Muscle layer of duodenum (tissue), 2 donors: ENCODE measurements around the gene AP3D1.
"Not testable (repeated sequence)": the region's sequence is repeated elsewhere in the genome, so short reads cannot be mapped to it uniquely, and the experiment has no call there.

Experiments used
- H3K27ac ChIP-seq: one replicate; pipeline ENCODE4 v1.7.0; 2013; ENCODE audit warnings: mild to moderate bottlenecking, low read length
- H3K27me3 ChIP-seq: one replicate; pipeline ENCODE4 v1.7.0; 2013; ENCODE audit warnings: low read depth, mild to moderate bottlenecking, control low read depth, low read length
- H3K36me3 ChIP-seq, 2 donors: one replicate each; pipeline ENCODE4 v1.7.0; 2013; ENCODE audit warnings: low read length in 2 of 2, control low read depth in 1 of 2, mild to moderate bottlenecking in 1 of 2; ENCODE audit not compliant: insufficient read depth in 2 of 2, control insufficient read depth in 1 of 2
- H3K4me1 ChIP-seq, 2 donors: one replicate each; pipeline ENCODE4 v1.7.0; 2013; ENCODE audit warnings: low read length in 2 of 2, mild to moderate bottlenecking in 2 of 2, control low read depth in 1 of 2, moderate library complexity in 1 of 2; ENCODE audit not compliant: insufficient read depth in 2 of 2, control insufficient read depth in 1 of 2
- H3K4me3 ChIP-seq, 2 donors: one replicate each; pipeline ENCODE4 v1.7.0; 2013; ENCODE audit warnings: low read length in 2 of 2, low read depth in 1 of 2, mild to moderate bottlenecking in 1 of 2
- H3K9me3 ChIP-seq, 2 donors: one replicate each; pipeline ENCODE4 v1.7.0; 2013; ENCODE audit warnings: low read length in 2 of 2, control low read depth in 1 of 2, mild to moderate bottlenecking in 1 of 2; ENCODE audit not compliant: control insufficient read depth in 1 of 2
- donor health status: healthy.

Gene AP3D1

GRCh38 chr19:2086695-2087620 is 64.4 kb downstream of the AP3D1 start:
- peaks cover 0 to 17% of the 10 kb centered on the region in 2 donors for H3K36me3 ChIP-seq
- H3K27ac ChIP-seq = peak overlapping the region; percentile 31
- not testable (repeated sequence) for H3K27me3 ChIP-seq, H3K4me3 ChIP-seq, H3K9me3 ChIP-seq
- H3K4me1 ChIP-seq = peaks cover 7 to 52% of the 10 kb centered on the region in 2 donors

DNA sequence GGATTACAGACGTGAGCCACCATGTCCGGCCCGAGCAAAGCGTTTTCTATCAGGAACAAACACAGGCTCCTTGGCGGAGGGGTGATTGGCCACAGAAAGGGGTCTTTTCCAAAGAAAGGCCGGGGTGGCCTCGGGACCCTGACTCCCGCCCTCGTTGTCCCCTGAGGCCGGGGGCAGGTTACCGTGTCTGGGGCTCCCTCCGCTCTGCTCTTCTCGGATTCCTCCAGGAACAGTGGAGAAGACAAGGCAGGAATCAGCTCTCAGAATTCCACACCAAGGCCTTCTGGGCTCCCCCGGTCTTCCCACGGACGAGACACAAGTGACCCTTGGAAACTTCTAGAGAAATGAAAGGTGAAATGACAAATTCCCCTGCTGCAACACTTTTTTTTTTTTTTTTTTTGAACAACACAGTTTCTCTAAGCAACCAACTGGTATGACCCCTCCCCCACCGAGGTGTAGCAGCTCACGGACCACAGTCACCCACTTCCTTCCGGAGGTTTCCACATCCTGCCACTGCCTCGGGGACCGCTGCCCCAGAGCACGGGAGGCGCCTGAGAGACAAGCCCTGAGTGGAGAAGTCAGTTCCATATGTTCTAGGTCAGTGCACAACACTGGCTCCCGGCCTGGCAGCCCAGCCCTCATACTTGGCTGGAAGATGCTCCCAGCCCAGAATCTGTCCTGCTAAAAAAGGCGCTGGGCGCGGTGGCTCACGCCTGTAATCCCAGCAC is 66.2 kb downstream of the AP3D1 start:
- Histone ChIP-seq H3K36me3 (peaks cover 0 to 21% of the 10 kb centered on the region in 2 donors), H3K9me3 (no peaks in the 10 kb centered on the region), H3K27me3 (no peaks in the 10 kb centered on the region), H3K4me3 (peak overlapping the region; percentile 33 to 38), H3K4me1 (peaks cover 0 to 44% of the 10 kb centered on the region in 2 donors), H3K27ac (peak overlapping the region; percentile 54)

GRCh38 chr19:2083174-2083854 is 68.1 kb downstream of the AP3D1 start:
- peak overlapping the region; percentile 51 for H3K27ac ChIP-seq
- peaks cover 0 to 38% of the 10 kb centered on the region in 2 donors for H3K4me1 ChIP-seq
- H3K9me3 ChIP-seq = no peaks in the 10 kb centered on the region
- H3K36me3 ChIP-seq = peaks cover 0 to 38% of the 10 kb centered on the region in 2 donors
- H3K27me3 ChIP-seq = no peaks in the 10 kb centered on the region
- peak overlapping the region; percentile 33 to 53 for H3K4me3 ChIP-seq

DNA sequence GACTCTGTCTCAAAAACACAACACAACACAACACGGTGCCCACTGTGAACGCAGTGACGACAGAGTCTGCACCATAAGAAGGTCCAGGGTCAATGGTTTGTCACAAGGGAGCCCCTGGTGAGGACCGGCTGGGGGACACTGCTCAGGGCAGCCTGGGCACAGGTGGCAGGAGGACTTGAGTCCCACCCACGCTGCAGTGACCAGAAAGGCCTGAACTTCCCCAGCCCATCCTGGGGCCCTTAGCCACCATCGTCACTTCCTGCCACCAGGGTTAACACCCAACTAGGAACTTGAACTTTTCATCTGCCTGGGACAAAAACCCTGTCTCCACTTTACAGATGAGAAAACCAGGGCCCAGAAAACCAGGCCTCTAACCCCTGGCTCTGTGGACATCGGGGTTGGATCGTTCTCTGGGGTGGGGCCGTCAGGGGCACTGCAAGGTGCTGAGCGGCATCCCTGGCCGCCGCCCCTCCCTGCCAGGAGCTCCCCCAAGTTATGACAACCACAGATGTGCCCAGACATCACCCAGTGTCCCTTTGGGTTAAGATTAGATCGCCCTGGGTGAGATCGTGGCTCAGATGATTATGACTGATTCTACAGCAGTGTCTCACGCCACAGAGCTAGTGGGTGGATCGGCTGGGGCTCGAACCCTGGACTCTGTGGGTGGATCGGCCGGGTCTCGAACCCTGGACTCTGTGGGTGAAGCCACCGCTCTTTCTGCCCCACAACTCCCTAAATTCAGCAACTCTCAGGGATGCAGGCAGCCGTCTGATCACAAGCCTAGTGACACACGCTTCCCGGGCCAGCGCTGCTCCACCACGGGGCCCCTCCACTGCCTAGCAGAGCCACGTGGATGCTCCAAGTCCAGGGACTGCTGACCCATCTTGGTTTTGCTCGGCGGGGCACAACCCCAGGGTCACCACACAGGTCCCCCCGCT is 69.2 kb downstream of the AP3D1 start:
- Histone ChIP-seq H3K4me1 (peaks cover 0 to 31% of the 10 kb centered on the region in 2 donors), H3K9me3 (no peaks in the 10 kb centered on the region), H3K27ac (no peak overlapping the region), H3K36me3 (peaks cover 0 to 50% of the 10 kb centered on the region in 2 donors), H3K27me3 (no peaks in the 10 kb centered on the region), H3K4me3 (no peak overlapping the region)

GRCh38 chr19:2080336-2080988 is 70.9 kb downstream of the AP3D1 start:
- Histone ChIP-seq H3K36me3 (peaks cover 7 to 64% of the 10 kb centered on the region in 2 donors), H3K27ac (no peak overlapping the region), H3K4me1 (peaks cover 0 to 30% of the 10 kb centered on the region in 2 donors), H3K4me3 (no peak overlapping the region), H3K27me3 (no peaks in the 10 kb centered on the region), H3K9me3 (no peaks in the 10 kb centered on the region)

DNA sequence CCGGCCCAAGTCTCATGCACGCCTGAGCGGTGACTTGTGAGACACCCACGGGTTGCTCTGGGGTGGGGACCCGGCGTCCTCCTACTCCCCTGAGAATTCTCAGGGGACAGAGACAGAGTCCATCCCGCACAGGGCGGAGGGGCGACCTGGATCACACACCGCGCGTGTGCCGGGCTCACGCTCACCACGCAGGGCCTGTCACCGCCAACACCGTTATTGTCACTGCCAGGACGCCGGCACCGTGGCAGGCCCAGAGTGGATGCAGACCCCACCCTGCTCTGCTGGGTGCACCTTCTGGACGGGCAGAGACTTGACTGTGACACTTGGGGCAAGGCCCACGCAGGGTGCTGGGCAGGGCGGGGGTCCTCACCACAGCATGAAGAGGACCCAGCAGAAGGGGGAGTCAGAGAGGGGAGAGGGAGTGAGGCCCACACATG is 71.5 kb downstream of the AP3D1 start:
- Histone ChIP-seq H3K4me3 (no peak overlapping the region), H3K9me3 (no peaks in the 10 kb centered on the region), H3K27ac (no peak overlapping the region), H3K36me3 (peaks cover 11 to 67% of the 10 kb centered on the region in 2 donors), H3K27me3 (no peaks in the 10 kb centered on the region), H3K4me1 (peaks cover 0 to 26% of the 10 kb centered on the region in 2 donors)

DNA sequence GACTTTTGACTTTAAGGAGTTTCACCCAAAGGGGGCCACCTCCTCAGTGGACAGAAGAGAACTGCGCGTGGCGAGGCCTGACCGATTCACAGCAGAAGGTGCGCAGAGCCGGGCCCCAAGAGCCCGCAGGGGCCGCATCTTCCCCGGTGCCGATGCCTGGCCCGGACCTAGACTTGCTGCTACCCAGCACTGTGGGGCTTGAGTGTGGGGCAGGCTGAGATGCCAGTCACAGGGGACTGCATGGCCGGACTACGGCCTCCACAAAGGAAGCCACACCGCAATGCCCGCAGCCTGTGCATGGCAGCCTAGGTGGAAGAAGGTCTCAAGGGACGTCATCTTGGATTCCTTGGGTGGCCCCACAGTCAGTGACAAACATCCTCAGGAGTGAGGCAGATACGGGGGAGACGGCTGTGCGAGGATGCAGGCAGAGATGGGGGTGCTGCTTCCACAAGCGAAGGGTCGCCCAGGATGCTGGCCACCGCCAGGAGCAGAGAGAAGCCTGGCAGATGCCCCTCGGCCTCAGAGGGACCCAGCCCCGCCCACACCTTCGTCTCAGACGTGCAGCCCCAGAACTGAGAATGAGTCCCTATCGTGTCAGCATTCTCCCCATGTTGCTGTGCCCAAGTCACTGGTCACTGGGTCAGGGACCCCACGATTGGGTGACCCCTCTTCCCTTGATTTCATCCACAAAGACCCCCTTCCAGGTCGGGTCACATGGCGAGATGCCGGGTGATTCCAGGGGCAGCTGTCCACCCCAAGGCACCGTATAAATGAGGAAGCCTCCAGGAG is 72.1 kb downstream of the AP3D1 start:
- H3K27me3 ChIP-seq = no peaks in the 10 kb centered on the region
- H3K36me3 ChIP-seq = peaks cover 11 to 66% of the 10 kb centered on the region in 2 donors
- H3K9me3 ChIP-seq = no peaks in the 10 kb centered on the region
- H3K27ac ChIP-seq = no peak overlapping the region
- H3K4me3 ChIP-seq = no peak overlapping the region
- H3K4me1 ChIP-seq = peaks cover 0 to 26% of the 10 kb centered on the region in 2 donors

DNA sequence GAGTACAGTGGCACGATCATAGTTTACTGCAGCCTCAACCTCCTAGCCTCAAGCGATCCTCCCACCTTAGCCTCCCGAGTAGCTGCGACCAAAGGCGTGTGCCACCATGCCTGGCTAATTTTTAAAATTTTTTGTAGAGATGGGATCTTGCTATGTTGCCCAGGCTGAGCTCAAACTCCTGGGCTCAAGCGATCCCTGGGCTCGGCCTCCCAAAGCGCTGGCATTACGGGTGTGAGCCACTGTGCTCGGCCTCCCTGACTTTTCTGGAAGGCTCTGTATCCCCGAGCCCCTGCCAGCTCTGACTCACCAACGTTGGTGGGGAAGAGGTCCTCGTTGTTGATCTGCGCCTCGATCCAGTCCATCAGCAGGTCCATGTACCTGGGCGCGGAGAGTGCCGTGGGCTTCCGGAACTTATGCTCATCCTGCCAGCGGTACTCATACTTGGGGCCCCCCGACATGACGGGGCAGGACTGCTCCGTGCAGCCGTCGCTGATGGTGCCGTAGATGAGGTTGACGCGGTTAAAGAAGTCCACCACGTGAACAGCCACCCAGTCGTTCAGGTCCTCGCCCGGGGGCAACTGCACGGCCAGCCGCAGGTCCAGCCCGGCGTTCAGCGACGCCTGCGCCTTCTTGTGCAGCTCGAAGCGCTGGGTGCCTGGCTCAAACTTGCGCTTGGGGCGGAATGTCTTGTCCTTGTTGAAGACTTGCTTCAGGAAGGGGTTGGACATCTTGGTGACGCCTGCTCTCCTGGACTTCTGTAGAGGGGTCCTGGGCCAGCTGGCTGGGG is 73.3 kb downstream of the AP3D1 start:
- Histone ChIP-seq H3K36me3 (peaks cover 17 to 64% of the 10 kb centered on the region in 2 donors), H3K4me1 (peaks cover 0 to 23% of the 10 kb centered on the region in 2 donors)

GRCh38 chr19:2077398-2077797 is 74.0 kb downstream of the AP3D1 start:
- no peak overlapping the region for H3K27ac ChIP-seq
- peaks cover 23 to 69% of the 10 kb centered on the region in 2 donors for H3K36me3 ChIP-seq
- no peak overlapping the region for H3K4me3 ChIP-seq
- H3K27me3 ChIP-seq = no peaks in the 10 kb centered on the region
- no peaks in the 10 kb centered on the region for H3K9me3 ChIP-seq
- peaks cover 0 to 20% of the 10 kb centered on the region in 2 donors for H3K4me1 ChIP-seq

More for the DNA sequence above, 73.3 kb downstream of the AP3D1 start:
- Histone ChIP-seq H3K4me3 (no peak overlapping the region), H3K27me3 (no peaks in the 10 kb centered on the region), H3K9me3 (no peaks in the 10 kb centered on the region), H3K27ac (no peak overlapping the region)
